ENCODE data around the gene U2AF1.
"Not testable (repeated sequence)": the region's sequence is repeated elsewhere in the genome, so short reads cannot be mapped to it uniquely, and the experiment has no call there.

DNA sequence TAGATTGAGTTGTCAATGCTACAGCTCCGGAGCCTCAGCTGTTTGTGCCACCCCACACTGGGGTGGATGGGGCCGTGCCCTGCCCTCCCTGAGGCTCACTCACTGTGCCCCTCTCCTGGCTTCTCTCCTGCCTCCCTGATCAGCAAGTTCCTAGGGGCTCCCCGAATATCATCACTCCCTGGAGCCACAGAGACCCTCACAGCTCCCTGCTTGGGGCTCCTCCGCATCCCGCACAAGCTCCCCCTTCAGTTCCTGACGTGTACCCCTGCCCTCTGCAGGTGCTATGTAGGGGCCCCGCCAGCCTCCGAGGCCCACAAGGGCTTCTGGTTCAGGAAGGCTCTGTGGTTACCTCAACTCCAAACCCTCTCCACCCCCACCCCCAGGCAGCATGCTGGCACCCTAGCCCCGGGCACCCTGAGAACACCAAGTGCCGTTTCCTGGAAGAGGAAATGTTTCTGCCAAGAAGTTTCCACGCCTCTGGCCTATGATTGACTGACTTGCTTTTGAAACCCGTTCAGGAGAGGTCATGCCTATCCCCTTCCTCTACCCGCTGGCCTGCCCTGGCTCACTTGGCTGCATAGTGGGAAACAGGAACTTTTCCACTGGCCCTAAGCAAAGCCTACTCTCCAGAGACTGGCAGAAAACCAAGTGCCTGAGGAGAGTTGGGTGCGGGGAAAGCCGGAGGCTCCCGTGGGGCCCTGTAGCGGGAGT lies 62.0 kb downstream of the U2AF1 start:
- TF ChIP-seq, protein P1, sequence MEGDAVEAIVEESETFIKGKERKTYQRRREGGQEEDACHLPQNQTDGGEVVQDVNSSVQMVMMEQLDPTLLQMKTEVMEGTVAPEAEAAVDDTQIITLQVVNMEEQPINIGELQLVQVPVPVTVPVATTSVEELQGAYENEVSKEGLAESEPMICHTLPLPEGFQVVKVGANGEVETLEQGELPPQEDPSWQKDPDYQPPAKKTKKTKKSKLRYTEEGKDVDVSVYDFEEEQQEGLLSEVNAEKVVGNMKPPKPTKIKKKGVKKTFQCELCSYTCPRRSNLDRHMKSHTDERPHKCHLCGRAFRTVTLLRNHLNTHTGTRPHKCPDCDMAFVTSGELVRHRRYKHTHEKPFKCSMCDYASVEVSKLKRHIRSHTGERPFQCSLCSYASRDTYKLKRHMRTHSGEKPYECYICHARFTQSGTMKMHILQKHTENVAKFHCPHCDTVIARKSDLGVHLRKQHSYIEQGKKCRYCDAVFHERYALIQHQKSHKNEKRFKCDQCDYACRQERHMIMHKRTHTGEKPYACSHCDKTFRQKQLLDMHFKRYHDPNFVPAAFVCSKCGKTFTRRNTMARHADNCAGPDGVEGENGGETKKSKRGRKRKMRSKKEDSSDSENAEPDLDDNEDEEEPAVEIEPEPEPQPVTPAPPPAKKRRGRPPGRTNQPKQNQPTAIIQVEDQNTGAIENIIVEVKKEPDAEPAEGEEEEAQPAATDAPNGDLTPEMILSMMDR (IDR thresholded peaks at IDR 0.05; ENCODE audit: poor library complexity) = not testable (repeated sequence)
- not testable (repeated sequence) for TF ChIP-seq EZH2 (IDR thresholded peaks at IDR 0.05; ENCODE audit: borderline replicate concordance); EZH2phosphoT487 (IDR thresholded peaks at IDR 0.05; ENCODE audit: low read depth, severe bottlenecking, unreplicated experiment)

Measured in hepatocyte (in vitro differentiated cells).